HepG2 (cell line): ENCODE measurements around the gene INHBC. TPM values are rescaled to one million over a fixed set of nuclear protein-coding genes. Genes with fewer than 3 reads are reported as not detected.
A peak's percentile ranks its signal among the peaks of the same experiment; 100 is the strongest.

Source experiments
- CEBPG ChIP-seq: IDR thresholded peaks from 2 replicates; pipeline ENCODE4 v1.6.1; 2016
- CSRNP1 ChIP-seq: sonication (generic); formaldehyde crosslinking; IDR thresholded peaks from 2 replicates; pipeline ENCODE4 v1.8.1; 2023; ENCODE audit warnings: mild to moderate bottlenecking, missing genetic modification reagents
- EP300 ChIP-seq, 3 experiments: sonication (generic) in 1 of 3; formaldehyde crosslinking in 1 of 3; IDR thresholded peaks; 2 replicates each; pipeline versions ENCODE4 v1.5.1 to v1.6.1; 2011 to 2020; ENCODE audit warnings: low read depth in 2 of 3, low read length in 2 of 3, borderline replicate concordance in 1 of 3, improper control_type of control experiment in 1 of 3, mild to moderate bottlenecking in 1 of 3, missing genetic modification reagents in 1 of 3, moderate library complexity in 1 of 3
- FOXC1 ChIP-seq: sonication (generic); formaldehyde crosslinking; IDR thresholded peaks from 2 replicates; pipeline ENCODE4 v1.8.0; 2022; ENCODE audit warnings: mild to moderate bottlenecking, missing genetic modification reagents, borderline replicate concordance
- GATAD2A ChIP-seq: IDR thresholded peaks from 2 replicates; pipeline ENCODE4 v1.6.1; 2016
- HNRNPL ChIP-seq: fragments of 200-400 bp; formaldehyde crosslinking; IDR thresholded peaks from 2 replicates; pipeline ENCODE4 v1.6.1; 2017; ENCODE audit warnings: mild to moderate bottlenecking, low read depth, low read length
- HOMEZ ChIP-seq: IDR thresholded peaks from 2 replicates; pipeline ENCODE4 v1.6.1; 2016; ENCODE audit warnings: low read depth
- IKZF1 ChIP-seq: fragments of 450-650 bp; IDR thresholded peaks from 2 replicates; pipeline ENCODE4 v1.7.1; 2016
- MBD4 ChIP-seq: IDR thresholded peaks from 2 replicates; pipeline ENCODE4 v1.6.1; 2012; ENCODE audit warnings: low read length, inconsistent platforms, borderline replicate concordance
- NR0B2 ChIP-seq: sonication (generic); formaldehyde crosslinking; IDR thresholded peaks from 2 replicates; pipeline ENCODE4 v1.4.0; 2020; ENCODE audit warnings: mild to moderate bottlenecking, missing genetic modification reagents
- RCOR2 ChIP-seq: IDR thresholded peaks from 2 replicates; pipeline ENCODE4 v1.6.1; 2016; ENCODE audit warnings: missing biosample characterization, missing genetic modification reagents
- SKI ChIP-seq: fragments of 450-650 bp; IDR thresholded peaks from one replicate; pipeline ENCODE4 v1.6.1; 2018; ENCODE audit warnings: mild to moderate bottlenecking; ENCODE audit not compliant: partially characterized antibody
- ZBTB26 ChIP-seq: IDR thresholded peaks from 2 replicates; pipeline ENCODE4 v1.6.1; 2016; ENCODE audit warnings: missing compliant biosample characterization, missing genetic modification reagents, borderline replicate concordance
- ZBTB3 ChIP-seq: sonication (generic); formaldehyde crosslinking; IDR thresholded peaks from 2 replicates; pipeline ENCODE4 v1.4.0; 2020; ENCODE audit warnings: low read depth, mild to moderate bottlenecking, moderate library complexity, missing genetic modification reagents, borderline replicate concordance
- ZBTB42 ChIP-seq: sonication (generic); formaldehyde crosslinking; IDR thresholded peaks from 2 replicates; pipeline ENCODE4 v1.5.0; 2020; ENCODE audit warnings: mild to moderate bottlenecking, missing genetic modification reagents
- ZNF280B ChIP-seq: sonication (generic); formaldehyde crosslinking; IDR thresholded peaks from 2 replicates; pipeline ENCODE4 v1.5.0; 2020; ENCODE audit warnings: missing genetic modification reagents, mild to moderate bottlenecking, borderline replicate concordance
- ZNF678 ChIP-seq: sonication (generic); formaldehyde crosslinking; IDR thresholded peaks from 2 replicates; pipeline ENCODE4 v1.4.0; 2020; ENCODE audit warnings: mild to moderate bottlenecking, missing genetic modification reagents
- ZNF784 ChIP-seq: sonication (generic); formaldehyde crosslinking; IDR thresholded peaks from 2 replicates; pipeline ENCODE4 v1.5.1; 2020; ENCODE audit warnings: missing genetic modification reagents, mild to moderate bottlenecking, borderline replicate concordance
- ZSCAN5A ChIP-seq: sonication (generic); formaldehyde crosslinking; IDR thresholded peaks from 2 replicates; pipeline ENCODE4 v1.8.0; 2022; ENCODE audit warnings: mild to moderate bottlenecking, missing genetic modification reagents, borderline replicate concordance
- polyA plus RNA-seq, 8 experiments: library from polyadenylated mRNA; depleted of rRNA in 3 of 8; stranded (reverse) in 7 of 8; unstranded in 1 of 8; fragments of >200 nt; fragmentation: Illumina TruSeq in 4 of 8; extraction: Trizol in 4 of 8; gene quantifications; 2 replicates each; pipeline versions ENCODE4 v1.2.1 to v1.2.3, GENCODE V29; 2011 to 2016; ENCODE audit warnings: low read depth in 4 of 8, missing spikeins in 1 of 8, mixed read lengths in 1 of 8; ENCODE audit not compliant: insufficient read depth in 1 of 8
- total RNA-seq, 5 experiments: library from RNA; depleted of rRNA; stranded (reverse); fragments of >200 nt; fragmentation: Illumina TruSeq; extraction: Trizol; gene quantifications; 2 replicates each; pipeline ENCODE4 v1.2.3, GENCODE V29; 2016; ENCODE audit warnings: low read depth in 1 of 5

INHBC gene
- total and polyA plus RNA-seq, 2 of the 13 experiments (the other 11 are each of a cell fraction or from before 2014, with no cell fraction given) = 1.8 to 13.8 TPM

GRCh38 chr12:57434517-57435223, at the start of gene INHBC (continued):
- TF ChIP-seq NR0B2 (peak; percentile 47; the same call in 1 of the 2 replicates), HNRNPL (no peak), GATAD2A (CRISPR knock-in tag) (peak; percentile 36; the same call in 1 of the 2 replicates), RCOR2 (no peak), CSRNP1 (CRISPR knock-in tag) (peak; percentile 55; the same call in 1 of the 2 replicates), ZNF280B (peak; percentile 81), ZBTB26 (CRISPR knock-in tag) (no peak), MBD4 (no peak), CEBPG (peak; percentile 59), HOMEZ (CRISPR knock-in tag) (no peak), ZBTB42 (CRISPR knock-in tag) (no peak), EP300 (IDR thresholded peaks at IDR 0.05; ENCODE audit: low read depth in 2 of 2, low read length in 2 of 2) (peak in 1 of 2 experiments; percentile 51; a peak in 1 of 4 replicates), EP300 (CRISPR knock-in tag; IDR thresholded peaks at IDR 0.05; ENCODE audit: borderline replicate concordance) (no peak), ZNF678 (CRISPR knock-in tag) (0 out of 2 replicates have a peak, but pooled peaks have one; percentile 55), FOXC1 (CRISPR knock-in tag) (0 out of 2 replicates have a peak, but pooled peaks have one; percentile 50), SKI (no peak), ZBTB3 (0 out of 2 replicates have a peak, but pooled peaks have one; percentile 40), ZSCAN5A (CRISPR knock-in tag) (0 out of 2 replicates have a peak, but pooled peaks have one; percentile 58), IKZF1 (no peak), ZNF784 (CRISPR knock-in tag) (no peak)
